ENCODE measurements around the gene PTAR1.

Gene PTAR1

GRCh38 chr9:69672596-69673310 is 87.1 kb downstream of the PTAR1 start:
- DNase-seq = peak; percentile 89

GRCh38 chr9:69671879-69672595 is 87.8 kb downstream of the PTAR1 start, which contains the start of gene APBA1:
APBA1 (minus strand) TSS chr9:69672371.
- peak; percentile 62 for DNase-seq

- DNase-seq = no peak
Observed at GRCh38 chr9:69671311-69671878, 88.4 kb downstream of the PTAR1 start.

- no peak for DNase-seq
Observed at GRCh38 chr9:69667306-69667705, 92.5 kb downstream of the PTAR1 start.

GRCh38 chr9:69660304-69660703 is 99.5 kb downstream of the PTAR1 start:
- DNase-seq = peak; percentile 82
